Measurements from ENCODE around the gene MALAT1. TPM values are rescaled to one million over a fixed set of nuclear protein-coding genes. Genes with fewer than 3 reads are reported as not detected.
A peak's percentile ranks its signal among the peaks of the same experiment; 100 is the strongest.
"Not testable (repeated sequence)": the region's sequence is repeated elsewhere in the genome, so short reads cannot be mapped to it uniquely, and the experiment has no call there.

MALAT1 gene
- total and polyA plus RNA-seq, 4 donors: 228 to 18,225 (median 8,236) TPM

- Histone ChIP-seq H3K4me3 (ENCODE audit: low read length in 2 of 2) (peak overlapping the region; percentile 95 to 100), H3K4me1 (ENCODE audit: control insufficient read depth in 1 of 2, insufficient read depth in 2 of 2, low read length in 2 of 2) (peaks cover 0 to 2% of the 10 kb centered on the region in 2 donors), H3K27me3 (ENCODE audit: control insufficient read depth in 1 of 2, insufficient read depth in 2 of 2, low read length in 1 of 2) (peaks cover 0 to 2% of the 10 kb centered on the region in 2 donors), H3K36me3 (ENCODE audit: control insufficient read depth in 1 of 2, insufficient read depth in 2 of 2, low read length in 1 of 2) (peaks cover 15 to 16% of the 10 kb centered on the region in 2 donors), H3K9me3 (ENCODE audit: control insufficient read depth, low read length) (no peaks in the 10 kb centered on the region), H3K27ac (ENCODE audit: low read depth in 1 of 2, low read length in 2 of 2) (peak overlapping the region; percentile 72 to 80)
- no peak for ATAC-seq (ENCODE audit: low FRiP score)
- intact Hi-C loops (cut with DNase I): loop anchor here (2.0 to 5.0 kb wide), 2 partner anchors 33 to 78 kb away; no protein-coding TSS in a partner anchor
- peak; percentile 6 to 38 for DNase-seq
- WGBS, 2 donors: 0 to 3% methylated on average over 8 of the region's 8 CpGs
These were observed 6.0 kb downstream of the MALAT1 start for GRCh38 chr11:65504674-65505465.

GRCh38 chr11:65505466-65506289, 6.8 kb downstream of the MALAT1 start:
- DNase-seq: peak; percentile 50 to 69
- 2 to 3% methylated on average over 12 of the region's 12 CpGs for WGBS, 2 donors
- intact Hi-C loops (cut with DNase I): loop anchor here (2.0 to 5.0 kb wide), 2 partner anchors 33 to 79 kb away; no protein-coding TSS in a partner anchor

GRCh38 chr11:65506290-65506771, 7.5 kb downstream of the MALAT1 start:
- DNase-seq (no peak), ATAC-seq (ENCODE audit: low FRiP score) (no peak)
- intact Hi-C loops (cut with DNase I): loop anchor here (5.0 kb wide), 1 partner anchor 34 kb away; no protein-coding TSS in a partner anchor
- Histone ChIP-seq H3K27me3 (ENCODE audit: control insufficient read depth in 1 of 2, insufficient read depth in 2 of 2, low read length in 1 of 2) (no peaks in the 10 kb centered on the region), H3K4me1 (ENCODE audit: control insufficient read depth in 1 of 2, insufficient read depth in 2 of 2, low read length in 2 of 2) (peaks cover 0 to 2% of the 10 kb centered on the region in 2 donors), H3K4me3 (ENCODE audit: low read length in 2 of 2) (peak overlapping the region; percentile 95 to 100), H3K9me3 (ENCODE audit: control insufficient read depth, low read length) (no peaks in the 10 kb centered on the region), H3K36me3 (ENCODE audit: control insufficient read depth in 1 of 2, insufficient read depth in 2 of 2, low read length in 1 of 2) (peaks cover 14 to 15% of the 10 kb centered on the region in 2 donors), H3K27ac (ENCODE audit: low read depth in 1 of 2, low read length in 2 of 2) (peak overlapping the region; percentile 42 to 63)
- 11 to 12% methylated on average over 4 of the region's 4 CpGs for WGBS, 2 donors

More at GRCh38 chr11:65505466-65506289, 6.8 kb downstream of the MALAT1 start:
- H3K27ac ChIP-seq (ENCODE audit: low read depth in 1 of 2, low read length in 2 of 2): peak overlapping the region; percentile 58 to 80
- H3K27me3 ChIP-seq (ENCODE audit: control insufficient read depth in 1 of 2, insufficient read depth in 2 of 2, low read length in 1 of 2): no peaks in the 10 kb centered on the region
- ATAC-seq (ENCODE audit: low FRiP score): no peak
- no peaks in the 10 kb centered on the region for H3K9me3 ChIP-seq (ENCODE audit: control insufficient read depth, low read length)
- H3K4me1 ChIP-seq (ENCODE audit: control insufficient read depth in 1 of 2, insufficient read depth in 2 of 2, low read length in 2 of 2): peaks cover 0 to 2% of the 10 kb centered on the region in 2 donors
- peak overlapping the region; percentile 95 to 100 for H3K4me3 ChIP-seq (ENCODE audit: low read length in 2 of 2)
- H3K36me3 ChIP-seq (ENCODE audit: control insufficient read depth in 1 of 2, insufficient read depth in 2 of 2, low read length in 1 of 2): peaks cover 14 to 15% of the 10 kb centered on the region in 2 donors

- intact Hi-C loops (cut with DNase I): loop anchor here (5.0 kb wide), 1 partner anchor 35 kb away; no protein-coding TSS in a partner anchor
- Histone ChIP-seq H3K4me3 (ENCODE audit: low read length in 2 of 2) (no peak overlapping the region), H3K4me1 (ENCODE audit: control insufficient read depth in 1 of 2, insufficient read depth in 2 of 2, low read length in 2 of 2) (peaks cover 0 to 2% of the 10 kb centered on the region in 2 donors), H3K27me3 (ENCODE audit: control insufficient read depth in 1 of 2, insufficient read depth in 2 of 2, low read length in 1 of 2) (no peaks in the 10 kb centered on the region), H3K36me3 (ENCODE audit: control insufficient read depth in 1 of 2, insufficient read depth in 2 of 2, low read length in 1 of 2) (peaks cover 12 to 15% of the 10 kb centered on the region in 2 donors), H3K9me3 (ENCODE audit: control insufficient read depth, low read length) (no peaks in the 10 kb centered on the region), H3K27ac (ENCODE audit: low read depth in 1 of 2, low read length in 2 of 2) (peak overlapping the region; percentile 50 to 59)
- peak; percentile 53 for ATAC-seq (ENCODE audit: low FRiP score)
- DNase-seq: peak; percentile 69 to 78
- 4 to 6% methylated on average over 7 of the region's 7 CpGs for WGBS, 2 donors
These were observed 8.1 kb downstream of the MALAT1 start for GRCh38 chr11:65506772-65507505.

GRCh38 chr11:65512311-65512710, 13.5 kb downstream of the MALAT1 start:
- H3K27me3 ChIP-seq (ENCODE audit: control insufficient read depth in 1 of 2, insufficient read depth in 2 of 2, low read length in 1 of 2); H3K9me3 ChIP-seq (ENCODE audit: control insufficient read depth, low read length); H3K4me3 ChIP-seq (ENCODE audit: low read length in 2 of 2); ATAC-seq (ENCODE audit: low FRiP score); H3K36me3 ChIP-seq (ENCODE audit: control insufficient read depth in 1 of 2, insufficient read depth in 2 of 2, low read length in 1 of 2); H3K27ac ChIP-seq (ENCODE audit: low read depth in 1 of 2, low read length in 2 of 2); H3K4me1 ChIP-seq (ENCODE audit: control insufficient read depth in 1 of 2, insufficient read depth in 2 of 2, low read length in 2 of 2): not testable (repeated sequence)
- 93 to 95% methylated on average over 3 of the region's 3 CpGs for WGBS, 2 donors
- intact Hi-C loops (cut with DNase I): loop anchor here in 1 of 2 donors (5.0 kb wide), 1 partner anchor 135 kb away; no protein-coding TSS in a partner anchor
- peak; percentile 12 to 31 for DNase-seq

- Histone ChIP-seq H3K4me1 (ENCODE audit: control insufficient read depth in 1 of 2, insufficient read depth in 2 of 2, low read length in 2 of 2) (no peaks in the 10 kb centered on the region), H3K27me3 (ENCODE audit: control insufficient read depth in 1 of 2, insufficient read depth in 2 of 2, low read length in 1 of 2) (no peaks in the 10 kb centered on the region), H3K27ac (ENCODE audit: low read depth in 1 of 2, low read length in 2 of 2) (no peak overlapping the region), H3K36me3 (ENCODE audit: control insufficient read depth in 1 of 2, insufficient read depth in 2 of 2, low read length in 1 of 2) (no peaks in the 10 kb centered on the region), H3K4me3 (ENCODE audit: low read length in 2 of 2) (no peak overlapping the region), H3K9me3 (ENCODE audit: control insufficient read depth, low read length) (no peaks in the 10 kb centered on the region)
- DNase-seq (peak; percentile 14 to 21), ATAC-seq (ENCODE audit: low FRiP score) (no peak)
- 59 to 70% methylated on average over 5 of the region's 5 CpGs for WGBS, 2 donors
- intact Hi-C loops (cut with DNase I): loop anchor here in 1 of 2 donors (5.0 kb wide), 1 partner anchor 149 kb away; no protein-coding TSS in a partner anchor
These were observed 17.5 kb downstream of the MALAT1 start for GRCh38 chr11:65516135-65516968.

GRCh38 chr11:65518941-65519549, 20.2 kb downstream of the MALAT1 start:
- not testable (repeated sequence) for ATAC-seq (ENCODE audit: low FRiP score); H3K4me1 ChIP-seq (ENCODE audit: control insufficient read depth in 1 of 2, insufficient read depth in 2 of 2, low read length in 2 of 2); H3K27ac ChIP-seq (ENCODE audit: low read depth in 1 of 2, low read length in 2 of 2); H3K4me3 ChIP-seq (ENCODE audit: low read length in 2 of 2); H3K9me3 ChIP-seq (ENCODE audit: control insufficient read depth, low read length); H3K27me3 ChIP-seq (ENCODE audit: control insufficient read depth in 1 of 2, insufficient read depth in 2 of 2, low read length in 1 of 2); H3K36me3 ChIP-seq (ENCODE audit: control insufficient read depth in 1 of 2, insufficient read depth in 2 of 2, low read length in 1 of 2)
- intact Hi-C loops (cut with DNase I): loop anchor here in 1 of 2 donors (5.0 kb wide), 1 partner anchor 152 kb away; no protein-coding TSS in a partner anchor
- WGBS, 2 donors: 90 to 96% methylated on average over 6 to 8 of the region's 8 CpGs
- DNase-seq: peak; percentile 6 to 49

Data from aorta (tissue), 5 donors.